Measurements from ENCODE around the gene PLEK2.

DNA sequence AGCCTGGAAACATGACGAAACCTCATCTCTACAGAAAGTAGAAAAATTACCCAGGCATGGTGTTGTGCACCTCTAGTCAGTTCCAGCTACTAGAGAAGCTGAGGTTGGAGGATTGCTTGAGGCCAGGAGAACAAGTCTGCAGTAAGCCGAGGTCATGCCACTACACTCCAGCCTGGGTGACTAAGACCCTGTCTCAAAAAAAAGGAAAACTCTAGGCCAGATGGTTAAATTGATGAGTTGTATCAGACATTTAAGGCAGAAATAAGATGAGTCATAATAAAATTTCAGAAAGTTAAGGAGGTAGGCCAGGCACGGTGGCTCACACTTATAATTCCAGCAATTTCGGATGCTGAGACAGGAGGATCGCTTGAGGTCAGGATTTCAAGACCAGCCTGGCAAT is 41.1 kb downstream of the PLEK2 start:
- TF ChIP-seq, protein P1, sequence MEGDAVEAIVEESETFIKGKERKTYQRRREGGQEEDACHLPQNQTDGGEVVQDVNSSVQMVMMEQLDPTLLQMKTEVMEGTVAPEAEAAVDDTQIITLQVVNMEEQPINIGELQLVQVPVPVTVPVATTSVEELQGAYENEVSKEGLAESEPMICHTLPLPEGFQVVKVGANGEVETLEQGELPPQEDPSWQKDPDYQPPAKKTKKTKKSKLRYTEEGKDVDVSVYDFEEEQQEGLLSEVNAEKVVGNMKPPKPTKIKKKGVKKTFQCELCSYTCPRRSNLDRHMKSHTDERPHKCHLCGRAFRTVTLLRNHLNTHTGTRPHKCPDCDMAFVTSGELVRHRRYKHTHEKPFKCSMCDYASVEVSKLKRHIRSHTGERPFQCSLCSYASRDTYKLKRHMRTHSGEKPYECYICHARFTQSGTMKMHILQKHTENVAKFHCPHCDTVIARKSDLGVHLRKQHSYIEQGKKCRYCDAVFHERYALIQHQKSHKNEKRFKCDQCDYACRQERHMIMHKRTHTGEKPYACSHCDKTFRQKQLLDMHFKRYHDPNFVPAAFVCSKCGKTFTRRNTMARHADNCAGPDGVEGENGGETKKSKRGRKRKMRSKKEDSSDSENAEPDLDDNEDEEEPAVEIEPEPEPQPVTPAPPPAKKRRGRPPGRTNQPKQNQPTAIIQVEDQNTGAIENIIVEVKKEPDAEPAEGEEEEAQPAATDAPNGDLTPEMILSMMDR (IDR thresholded peaks at IDR 0.05): no peak
- no peak for TF ChIP-seq ZFX (IDR thresholded peaks at IDR 0.05; ENCODE audit: borderline replicate concordance)

All from 22Rv1 (cell line).